ENCODE results near the gene RGS7BP. TPM values are rescaled to one million over a fixed set of nuclear protein-coding genes. Genes with fewer than 3 reads are reported as not detected.

Gene RGS7BP
- total and polyA plus RNA-seq, 2 donors: 2.3 to 4.3 TPM

Small RNA genes within 50 kb of the gene (small RNA-seq; reads per million reads assigned to genes)
- gene RN7SL169P (not detected), gene RNU6-294P (not detected)

Other genes with a start within 250 kb of the RGS7BP start
- not detected for gene SHISAL2B, start 184.5 kb downstream of the RGS7BP start, total RNA-seq
- gene SHISAL2B, start 184.5 kb downstream of the RGS7BP start, polyA plus RNA-seq: not detected

All from urinary bladder (tissue), 2 donors.